ENCODE data around the gene RGS18.
"Not testable (repeated sequence)": the region's sequence is repeated elsewhere in the genome, so short reads cannot be mapped to it uniquely, and the experiment has no call there.

RGS18 gene

DNA sequence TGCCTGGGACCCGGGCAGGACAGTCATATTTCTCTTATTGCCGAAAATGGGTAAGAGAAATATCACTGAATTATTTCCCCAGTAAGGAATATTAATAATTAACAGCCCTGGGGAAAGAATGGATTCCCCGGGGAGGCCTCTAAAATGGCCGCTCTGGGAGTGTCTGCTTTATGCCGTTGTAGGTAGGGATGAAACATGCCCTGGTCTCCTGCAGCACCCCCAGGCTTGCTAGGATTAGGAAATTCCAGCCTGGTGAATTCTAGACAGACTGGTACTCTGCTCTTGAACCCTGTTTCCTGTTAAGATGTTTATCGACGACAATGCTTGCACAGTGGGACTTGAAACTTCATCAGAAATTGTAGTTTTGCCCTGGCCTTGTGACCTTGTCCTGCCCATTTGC, 6.7 kb downstream of the RGS18 start:
- DNase-seq (ENCODE audit: low read depth in 3 of 3, low spot score in 1 of 3) = not testable (repeated sequence)

DNA sequence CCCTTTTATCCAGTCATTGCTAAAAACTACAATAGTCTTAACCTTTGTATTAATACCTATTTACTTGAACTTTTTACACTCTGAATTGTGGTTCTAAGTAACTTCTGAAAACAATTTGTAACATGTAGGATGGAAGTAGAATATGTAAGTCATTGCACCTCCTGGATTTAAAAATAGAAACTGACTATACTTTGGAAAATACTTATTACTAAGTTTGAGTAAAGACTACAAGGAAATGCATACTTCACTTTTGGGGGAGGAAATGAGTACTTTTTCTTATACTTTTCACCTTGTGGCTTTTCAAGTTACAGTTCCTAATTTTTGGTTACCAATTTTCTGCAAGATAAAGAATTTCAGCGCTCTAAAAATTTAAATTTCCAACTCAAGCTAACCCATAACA, 8.7 kb downstream of the RGS18 start:
- DNase-seq (ENCODE audit: low read depth in 3 of 3, low spot score in 1 of 3) = no peak

DNA sequence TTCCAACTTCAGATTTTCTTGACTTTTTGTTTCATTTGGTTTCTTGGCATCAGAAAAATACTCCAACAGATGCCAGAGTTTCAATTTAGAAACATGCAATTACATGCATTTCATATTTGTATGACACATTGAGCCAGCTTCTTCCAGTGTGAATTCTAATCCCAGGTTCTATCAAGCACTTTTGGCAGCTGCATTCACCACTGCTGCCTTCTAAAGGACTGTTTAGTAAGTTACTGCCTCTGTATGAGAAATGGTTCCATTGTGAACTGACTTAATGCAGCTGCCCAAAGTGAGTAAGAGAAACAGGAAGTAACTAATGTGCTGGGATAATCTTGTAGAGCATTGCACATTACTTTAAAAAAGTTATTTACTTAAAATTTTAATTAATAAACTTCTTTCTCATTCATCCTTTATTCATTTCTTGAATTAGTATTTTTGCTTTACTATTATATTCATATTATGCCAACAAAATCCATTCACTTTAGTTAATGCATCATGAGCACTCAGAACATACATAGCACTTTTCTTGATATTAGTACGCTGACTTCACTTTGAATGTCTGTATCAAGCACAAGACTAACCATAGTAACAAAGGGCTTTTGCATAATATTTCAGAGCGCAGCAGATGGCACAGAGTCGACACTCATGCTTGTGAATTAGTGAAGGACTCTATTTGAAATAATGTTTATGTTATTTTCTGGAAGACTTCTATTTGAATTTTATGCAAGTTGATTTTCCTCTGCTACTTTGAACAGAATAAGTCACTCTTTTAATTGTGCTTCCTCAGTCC, 9.8 kb downstream of the RGS18 start:
- DNase-seq (ENCODE audit: low read depth in 3 of 3, low spot score in 1 of 3) = no peak

DNA sequence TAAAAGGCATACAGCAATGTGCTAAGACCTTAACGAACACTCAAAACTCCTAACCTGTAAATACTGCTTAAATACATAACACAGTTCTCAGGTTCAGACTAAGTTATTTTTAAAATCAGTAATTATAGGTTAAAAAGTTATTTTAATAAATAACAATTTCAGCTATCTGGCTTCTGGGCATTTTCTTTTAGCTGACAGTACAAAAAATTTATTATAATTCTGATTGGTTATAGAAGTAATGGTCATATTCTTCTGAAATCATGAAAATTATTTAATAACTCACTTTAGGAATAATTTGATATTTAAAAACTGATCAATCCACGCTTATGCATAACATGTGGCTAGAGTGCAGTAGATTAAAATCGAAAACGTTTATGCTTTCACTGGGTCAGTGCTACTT, 10.7 kb downstream of the RGS18 start:
- no peak for DNase-seq (ENCODE audit: low read depth in 3 of 3, low spot score in 1 of 3)

DNA sequence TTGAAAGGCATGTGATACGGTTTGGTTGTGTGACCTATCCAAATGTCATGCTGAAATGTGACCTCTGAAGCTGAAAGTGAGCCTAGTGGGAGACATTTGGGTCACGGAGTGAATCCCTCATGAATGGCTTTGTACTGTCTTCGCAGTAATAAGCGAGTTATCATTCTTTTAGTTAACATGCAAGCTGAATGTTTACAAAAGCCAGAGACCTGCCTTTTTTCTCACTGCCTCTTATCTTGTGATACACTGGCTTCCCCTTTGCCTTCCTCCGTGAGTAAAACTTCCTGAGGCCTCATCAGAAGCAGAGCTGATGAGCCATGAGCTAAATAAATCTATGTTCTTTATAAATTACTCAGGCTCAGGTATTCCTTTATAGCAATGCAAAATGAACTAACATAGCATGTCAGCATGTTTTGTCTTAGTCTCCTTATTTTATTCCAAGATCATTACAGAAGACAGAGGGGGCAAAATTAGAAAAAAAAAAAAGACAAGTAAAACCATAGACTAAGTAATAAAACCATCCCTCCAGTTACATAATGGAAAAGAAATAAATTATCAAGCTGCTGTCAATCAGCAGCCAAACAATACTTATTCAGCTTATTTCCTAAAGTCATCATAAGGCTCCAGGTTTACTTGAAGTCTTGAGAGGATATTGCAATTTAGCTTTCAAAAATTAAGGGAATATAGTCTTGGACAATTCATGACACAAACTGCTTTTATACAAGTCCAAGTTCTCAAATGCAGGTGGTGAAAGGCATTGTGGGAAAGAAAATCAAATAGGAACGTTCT, 12.1 kb downstream of the RGS18 start:
- no peak for DNase-seq (ENCODE audit: low read depth in 3 of 3, low spot score in 1 of 3)

DNA sequence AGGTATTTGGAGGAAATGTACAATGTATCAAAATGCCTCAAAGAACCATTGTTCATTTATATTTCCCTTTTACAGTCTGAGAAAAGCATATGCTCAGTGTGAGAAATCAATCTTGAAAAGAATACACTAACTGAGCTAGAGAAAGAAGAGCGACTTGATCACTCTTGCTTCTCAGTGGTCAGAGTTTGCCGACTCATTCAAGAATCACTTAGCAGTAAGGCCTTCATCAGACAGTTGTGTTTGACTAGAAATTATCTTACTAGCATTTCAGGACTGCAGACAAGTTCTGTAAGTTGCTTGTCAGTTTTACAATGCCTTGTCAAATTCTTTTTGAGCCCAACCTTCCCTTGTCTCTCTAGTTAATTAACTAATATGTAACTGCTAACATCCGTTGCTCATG, 12.9 kb downstream of the RGS18 start:
- DNase-seq (ENCODE audit: low read depth in 3 of 3, low spot score in 1 of 3) = no peak

- no peak for DNase-seq (ENCODE audit: low read depth in 3 of 3, low spot score in 1 of 3)
These were observed 17.7 kb downstream of the RGS18 start for GRCh38 chr1:192175971-192176370.

DNA sequence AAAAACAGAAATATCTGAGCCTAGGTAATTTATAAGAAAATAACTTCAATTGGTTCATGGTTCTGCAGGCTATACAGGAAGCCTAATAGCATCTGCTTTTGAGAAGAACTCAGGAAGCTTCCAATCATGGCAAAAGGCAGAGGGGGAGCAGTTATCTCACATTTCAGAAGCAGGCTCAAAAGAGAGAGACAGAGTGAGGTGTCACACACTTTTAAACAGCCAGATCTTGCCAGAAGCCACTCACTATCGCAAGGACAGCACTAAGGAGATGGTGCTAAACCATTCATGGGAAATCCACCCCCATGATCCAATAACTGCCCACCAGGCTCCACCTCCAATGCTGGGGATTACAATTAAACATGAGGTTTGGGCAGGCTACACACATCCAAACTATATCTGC, 25.5 kb downstream of the RGS18 start:
- no peak for DNase-seq (ENCODE audit: low read depth in 3 of 3, low spot score in 1 of 3)

- no peak for DNase-seq (ENCODE audit: low read depth in 3 of 3, low spot score in 1 of 3)
These were observed 27.9 kb downstream of the RGS18 start for GRCh38 chr1:192186197-192186596.

DNA sequence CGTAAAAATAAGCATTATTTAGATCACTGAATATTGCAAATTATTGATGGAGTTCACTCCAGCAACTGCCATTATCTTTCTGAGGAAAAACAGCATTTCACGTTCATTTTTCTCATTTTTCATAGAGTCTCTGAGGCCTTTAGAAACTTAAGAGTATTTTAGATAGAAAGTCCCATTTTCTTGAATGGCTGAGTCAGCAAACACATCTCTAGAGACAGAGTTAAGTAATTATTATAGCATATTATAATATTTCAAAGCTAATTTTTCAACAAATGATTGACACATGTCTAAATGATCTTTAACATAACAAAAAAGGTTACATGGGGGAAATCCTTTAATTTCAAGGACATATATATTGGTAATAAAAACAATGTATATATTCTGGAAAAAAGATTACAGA, 31.8 kb downstream of the RGS18 start:
- DNase-seq (ENCODE audit: low read depth in 3 of 3, low spot score in 1 of 3) = no peak

GRCh38 chr1:192201303-192201702, 43.0 kb downstream of the RGS18 start:
- DNase-seq (ENCODE audit: low read depth in 3 of 3, low spot score in 1 of 3) = no peak

- no peak for DNase-seq (ENCODE audit: low read depth in 3 of 3, low spot score in 1 of 3)
These were observed 66.1 kb downstream of the RGS18 start for GRCh38 chr1:192224396-192224795.

DNA sequence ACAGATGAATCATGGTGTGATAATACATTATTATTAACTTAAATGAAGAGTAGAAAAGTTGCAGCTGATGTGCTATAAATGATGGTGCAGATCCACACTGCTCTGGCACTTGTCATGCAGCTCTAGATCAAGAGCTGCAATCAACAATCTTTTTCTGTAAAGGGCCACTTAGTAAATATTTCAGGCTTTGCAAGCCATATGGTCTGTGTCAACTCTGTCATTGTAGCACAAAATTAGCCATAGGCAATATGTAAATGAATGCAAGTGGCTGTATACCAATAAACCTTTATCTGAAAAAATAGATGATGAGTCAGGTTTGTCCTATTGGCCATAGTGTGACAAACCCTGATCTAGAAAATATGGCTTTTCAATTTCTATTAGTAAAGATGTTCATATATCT, 66.6 kb downstream of the RGS18 start:
- no peak for DNase-seq (ENCODE audit: low read depth in 3 of 3, low spot score in 1 of 3)

DNA sequence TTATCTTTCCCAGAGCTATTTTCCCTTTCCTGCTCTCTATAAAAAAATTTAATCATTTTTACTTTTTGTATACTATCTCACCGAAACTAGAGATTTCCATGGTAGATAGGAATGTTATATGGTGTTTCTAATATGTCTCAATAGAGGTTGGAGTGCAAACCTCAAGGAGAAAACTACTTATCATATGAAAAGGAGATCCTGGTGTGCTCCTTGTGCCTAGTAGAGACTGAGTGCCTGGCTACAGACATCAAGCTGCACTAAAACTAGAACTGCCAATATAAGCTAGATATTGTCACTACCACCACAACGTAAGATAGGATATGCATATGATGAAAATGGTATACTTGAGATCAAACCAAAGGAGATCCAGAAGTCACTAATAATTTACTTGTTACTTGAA, 67.0 kb downstream of the RGS18 start:
- DNase-seq (ENCODE audit: low read depth in 3 of 3, low spot score in 1 of 3) = no peak

- no peak for DNase-seq (ENCODE audit: low read depth in 3 of 3, low spot score in 1 of 3)
These were observed 67.4 kb downstream of the RGS18 start for GRCh38 chr1:192225703-192226102.

DNA sequence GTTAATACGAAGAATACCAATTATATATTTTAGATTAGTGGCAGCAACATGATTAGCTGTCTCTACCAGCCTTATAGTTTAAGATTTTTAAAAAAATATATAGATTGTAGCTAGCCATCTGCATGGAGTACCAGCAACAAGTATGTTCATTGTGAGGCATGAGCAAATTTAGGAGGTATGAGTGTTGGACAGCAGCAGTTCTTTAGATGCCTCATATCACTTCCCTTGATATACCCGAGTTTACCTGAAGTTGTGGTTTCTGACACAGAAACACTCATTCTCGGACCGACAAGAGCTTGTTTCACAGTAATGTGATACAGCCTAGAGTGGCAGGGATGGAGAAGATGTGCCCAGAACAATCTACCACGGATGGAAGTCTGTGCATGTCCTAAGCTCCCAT, 69.1 kb downstream of the RGS18 start:
- DNase-seq (ENCODE audit: low read depth in 3 of 3, low spot score in 1 of 3) = no peak

- DNase-seq (ENCODE audit: low read depth in 3 of 3, low spot score in 1 of 3) = not testable (repeated sequence)
These were observed 69.7 kb downstream of the RGS18 start for GRCh38 chr1:192227980-192228379.

- no peak for DNase-seq (ENCODE audit: low read depth in 3 of 3, low spot score in 1 of 3)
These were observed 74.7 kb downstream of the RGS18 start for GRCh38 chr1:192232817-192233417.

DNA sequence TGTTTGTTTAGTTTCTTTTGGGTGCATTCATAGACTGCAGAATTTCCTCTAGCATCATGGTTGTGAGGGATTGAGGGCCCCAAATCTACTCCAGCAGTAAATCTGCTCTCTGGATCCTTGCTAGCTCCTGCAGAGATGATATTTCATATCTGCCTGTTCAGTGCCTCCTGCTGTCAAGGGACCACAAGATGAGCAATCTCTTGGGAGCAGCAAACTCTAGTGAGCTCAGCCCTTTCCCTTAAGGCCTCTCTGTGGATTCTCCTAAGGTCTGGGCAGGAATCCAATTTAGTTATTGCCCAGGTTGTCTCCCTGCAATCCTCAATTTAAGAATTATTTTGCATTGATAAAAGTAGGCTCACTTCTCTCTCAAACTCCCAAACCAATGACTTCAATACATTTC, 76.9 kb downstream of the RGS18 start:
- DNase-seq (ENCODE audit: low read depth in 3 of 3, low spot score in 1 of 3) = no peak
